GM19043 (cell line): ENCODE data around the gene RENBP.

Source experiments
- ATAC-seq: cut with Tn5 transposase; IDR thresholded peaks from one replicate; pipeline ENCODE4 v1.9.1; 2021; ENCODE audit warnings: low read depth; ENCODE audit not compliant: unreplicated experiment

The RENBP gene

GRCh38 chrX:153971450-153972367 lies 27.3 kb upstream of the RENBP start, which contains the start of gene HCFC1:
TSS of gene HCFC1 (minus strand) at chrX:153971818. CDS start at chrX:153970840, 978 bp downstream.
- ATAC-seq, result peak; percentile 31

- ATAC-seq, result peak; percentile 29
Measured at GRCh38 chrX:153971124-153971449, 26.6 kb upstream of the RENBP start.

GRCh38 chrX:153970357-153971123 lies 26.1 kb upstream of the RENBP start:
- no peak for ATAC-seq

- no peak for ATAC-seq
Measured at GRCh38 chrX:153969904-153970356, 25.5 kb upstream of the RENBP start.

GRCh38 chrX:153969125-153969903 lies 24.9 kb upstream of the RENBP start:
- ATAC-seq, result no peak

DNA sequence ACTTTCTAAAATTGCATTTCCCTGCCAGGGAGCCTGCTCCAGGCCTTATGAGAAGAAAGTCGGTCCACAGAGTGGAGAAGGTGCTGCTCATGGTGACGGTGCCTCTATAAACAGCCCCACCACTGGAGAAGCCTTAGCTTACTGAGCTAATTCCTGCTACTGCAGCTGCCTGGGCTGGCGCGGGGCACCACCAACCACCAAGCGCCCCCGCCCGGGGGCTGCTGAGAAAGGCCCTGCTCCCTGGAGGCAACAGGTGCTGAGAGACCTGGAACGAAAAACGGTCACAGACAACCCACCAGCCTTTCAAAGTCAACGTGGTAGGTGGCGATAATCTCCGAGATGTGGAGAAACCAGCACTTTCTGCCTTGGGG lies 24.3 kb upstream of the RENBP start:
- no peak for ATAC-seq

GRCh38 chrX:153968255-153968654 lies 23.8 kb upstream of the RENBP start:
- ATAC-seq, result no peak

DNA sequence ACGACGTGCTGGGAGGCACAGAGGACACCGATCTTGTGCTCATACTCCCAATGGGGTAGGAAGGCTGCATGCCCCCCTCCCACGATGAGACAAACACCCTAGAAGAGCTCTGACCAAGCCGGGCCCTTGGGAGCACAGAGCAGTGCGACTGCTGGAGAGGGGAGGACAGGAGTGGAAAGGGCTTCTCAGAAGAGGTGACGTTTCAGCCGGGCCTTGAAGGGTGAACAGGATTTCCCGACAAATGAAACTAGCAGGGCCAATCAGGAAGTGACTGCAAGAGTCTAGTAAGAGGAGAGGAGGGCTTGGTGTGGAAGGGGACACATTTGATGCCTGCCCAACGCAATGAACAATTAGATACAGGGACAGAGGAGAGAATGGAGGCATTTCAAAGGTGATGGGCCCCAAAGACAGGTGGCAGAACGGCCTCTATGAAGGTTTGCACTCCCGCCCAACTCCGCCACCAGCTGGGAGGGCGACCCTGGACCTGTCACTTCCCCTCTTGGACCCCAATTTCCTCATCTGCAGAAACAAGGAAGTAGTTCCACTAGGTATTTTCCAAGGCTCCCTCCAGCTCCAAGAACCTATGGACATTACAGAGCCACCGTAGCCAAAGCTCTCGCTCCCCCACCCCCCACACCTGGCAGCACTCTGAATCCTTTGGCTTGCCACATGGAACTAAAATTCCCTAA lies 23.2 kb upstream of the RENBP start:
- no peak for ATAC-seq

GRCh38 chrX:153966841-153967535 lies 22.5 kb upstream of the RENBP start:
- ATAC-seq, result no peak

DNA sequence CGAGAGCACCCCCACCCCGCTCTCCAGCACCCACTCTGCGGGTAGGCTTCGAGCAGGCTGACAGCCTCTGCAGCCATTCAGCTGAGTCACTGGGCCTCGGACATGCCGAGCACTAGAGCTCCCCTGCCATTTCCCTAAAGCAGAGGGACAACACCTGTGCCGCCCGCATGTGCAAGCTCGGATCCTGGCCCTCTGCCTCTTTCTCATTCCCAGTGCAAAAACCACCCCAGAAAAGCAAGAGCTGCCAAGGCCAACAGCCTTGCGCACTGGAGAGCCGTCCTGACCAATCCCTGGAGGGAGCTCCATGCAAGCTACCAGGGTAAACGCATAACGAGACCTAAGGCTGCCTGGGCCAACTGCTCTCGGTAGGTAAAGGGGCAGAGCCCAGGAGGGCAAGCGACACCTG lies 21.8 kb upstream of the RENBP start:
- no peak for ATAC-seq

DNA sequence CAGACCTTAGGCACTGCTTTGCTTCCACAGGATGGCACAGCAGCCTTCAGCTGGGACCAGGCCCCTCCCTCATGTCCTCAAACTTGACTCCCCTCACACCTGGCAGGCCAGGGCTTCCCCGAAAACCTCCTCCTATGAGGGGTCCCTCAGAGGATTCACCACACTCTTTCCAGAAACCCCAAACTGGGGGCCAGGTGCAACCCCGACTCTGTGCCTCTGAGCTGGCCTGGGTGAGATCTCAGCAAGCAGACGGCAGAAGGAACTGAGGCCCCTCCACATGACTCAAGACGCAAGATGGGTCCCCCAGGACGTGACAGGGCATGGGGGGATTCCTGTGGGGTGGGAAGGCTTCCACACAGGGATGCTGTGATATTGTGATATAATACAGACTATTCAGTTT lies 21.0 kb upstream of the RENBP start:
- no peak for ATAC-seq

- no peak for ATAC-seq
Measured at GRCh38 chrX:153964105-153964504, 19.7 kb upstream of the RENBP start.

DNA sequence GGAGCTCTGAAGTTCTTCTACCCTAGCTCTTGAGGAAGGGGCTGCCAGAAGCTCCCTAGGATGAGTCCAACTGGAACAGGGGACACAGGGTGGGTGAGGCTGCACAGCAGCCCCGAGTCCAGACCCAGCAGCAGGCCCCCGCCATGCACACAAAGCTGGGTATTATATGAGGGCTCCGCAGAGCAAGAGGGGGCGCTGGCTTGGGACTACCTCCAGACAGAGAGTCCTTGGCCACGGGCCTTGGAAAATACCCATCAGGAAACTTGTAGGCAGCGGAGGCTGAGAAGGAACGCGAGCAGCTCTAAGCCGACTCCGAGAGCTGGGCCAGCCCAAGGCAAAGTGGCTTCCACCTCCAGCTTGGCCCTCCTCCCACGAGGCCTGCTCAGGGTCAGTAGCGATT lies 19.1 kb upstream of the RENBP start:
- ATAC-seq, result no peak

- ATAC-seq, result no peak
Measured at GRCh38 chrX:153961292-153961691, 16.8 kb upstream of the RENBP start.

DNA sequence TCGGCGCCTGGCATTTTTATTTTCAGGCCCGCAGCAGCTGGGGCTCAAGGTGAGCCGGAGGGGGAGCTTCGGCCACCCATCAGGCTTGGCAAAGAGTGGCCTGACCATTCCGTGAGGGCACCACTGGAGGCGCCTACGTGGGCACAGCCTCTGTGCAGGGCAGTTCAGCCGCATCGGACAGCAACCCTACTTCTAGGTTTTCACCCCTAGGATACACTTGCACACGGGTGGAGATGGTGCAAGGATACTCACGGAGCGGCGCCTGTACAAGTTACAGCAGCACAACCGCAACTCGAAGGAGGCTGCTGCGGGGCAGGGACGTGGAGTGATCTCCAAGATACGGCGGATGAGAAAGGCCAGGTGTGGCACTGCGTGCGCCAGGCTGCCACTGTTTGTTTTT lies 16.3 kb upstream of the RENBP start:
- ATAC-seq, result no peak

DNA sequence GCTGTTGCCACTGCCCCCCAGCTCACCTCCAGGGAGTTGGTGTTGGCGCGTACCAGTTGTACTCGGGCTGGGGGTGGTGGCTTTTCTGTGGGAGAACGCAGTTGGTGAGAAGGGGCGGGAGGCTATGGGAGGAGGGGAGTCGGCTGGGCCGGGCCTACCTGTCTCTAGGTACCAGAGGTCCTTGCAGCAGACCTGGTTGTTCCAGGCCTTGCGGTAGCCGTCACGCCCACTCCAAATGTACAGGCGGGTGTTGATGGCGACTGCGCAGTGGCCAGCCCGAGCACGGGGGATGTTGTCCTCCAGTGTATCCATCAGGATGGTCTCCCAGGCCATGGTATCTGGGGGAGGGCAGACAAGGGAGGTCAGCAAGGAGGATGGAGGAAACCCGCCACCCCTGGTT lies 15.6 kb upstream of the RENBP start:
- ATAC-seq, result no peak

GRCh38 chrX:153959649-153960048 lies 15.2 kb upstream of the RENBP start:
- no peak for ATAC-seq

DNA sequence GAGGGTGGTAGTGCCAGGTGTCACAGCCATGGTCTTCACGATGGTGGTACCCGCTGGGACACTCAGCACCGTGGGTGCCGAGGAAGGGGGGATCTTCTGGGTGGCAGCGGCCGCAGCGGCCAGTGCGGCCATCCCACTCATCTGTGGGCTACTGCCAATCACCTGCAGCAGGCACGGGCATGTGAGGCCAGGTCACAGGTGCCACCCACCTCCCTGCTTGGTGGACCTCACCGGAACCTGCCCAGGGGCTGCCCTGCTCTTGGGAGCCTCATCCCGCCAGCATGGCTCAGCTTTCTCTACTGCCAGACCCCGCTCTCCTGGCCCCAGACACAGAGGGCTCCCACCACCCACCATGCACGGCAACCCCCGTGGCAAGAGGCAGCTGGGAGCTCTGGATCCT lies 14.2 kb upstream of the RENBP start:
- no peak for ATAC-seq

- no peak for ATAC-seq
Measured at GRCh38 chrX:153957224-153957623, 12.8 kb upstream of the RENBP start.
